Endodermal cell (in vitro differentiated cells): Measurements from ENCODE around the gene KIAA1328. TPM values are rescaled to one million over a fixed set of nuclear protein-coding genes. Genes with fewer than 3 reads are reported as not detected.

Experiments
- DNase-seq: peaks from one replicate; pipeline ENCODE4 v3.0.0-alpha.2; 2017
- H3K27ac ChIP-seq: 2 replicates; pipeline ENCODE4 v1.5.1; 2013; ENCODE audit warnings: mild to moderate bottlenecking, low read depth, low read length, moderate library complexity
- H3K27me3 ChIP-seq: 2 replicates; pipeline ENCODE4 v1.6.1; 2013; ENCODE audit warnings: mild to moderate bottlenecking, low read length, moderate library complexity; ENCODE audit not compliant: insufficient read depth, control insufficient read depth, poor library complexity, severe bottlenecking
- H3K36me3 ChIP-seq: 2 replicates; pipeline ENCODE4 v1.7.0; 2013; ENCODE audit warnings: mild to moderate bottlenecking, low read length, moderate library complexity; ENCODE audit not compliant: control insufficient read depth, insufficient read depth
- H3K4me1 ChIP-seq: one replicate; pipeline ENCODE4 v1.7.0; 2013; ENCODE audit warnings: low read length; ENCODE audit not compliant: control insufficient read depth, insufficient read depth
- H3K4me3 ChIP-seq: 2 replicates; pipeline ENCODE4 v1.5.1; 2013; ENCODE audit warnings: mild to moderate bottlenecking, low read length, moderate library complexity
- H3K9ac ChIP-seq: 2 replicates; pipeline ENCODE4 v1.6.1; 2013; ENCODE audit warnings: mild to moderate bottlenecking, low read length, moderate library complexity; ENCODE audit not compliant: poor library complexity, severe bottlenecking; ENCODE audit errors: extremely low read depth
- H3K9me3 ChIP-seq: 2 replicates; pipeline ENCODE4 v1.6.1; 2013; ENCODE audit warnings: mild to moderate bottlenecking, low read length, moderate library complexity; ENCODE audit not compliant: control insufficient read depth
- H3K27ac Mint-ChIP-seq: 2 replicates; pipeline ENCODE4 v1.8.0; 2020; ENCODE audit warnings: mixed read lengths
- H3K27me3 Mint-ChIP-seq: 2 replicates; pipeline ENCODE4 v1.8.0; 2021; ENCODE audit warnings: mild to moderate bottlenecking, mixed read lengths; ENCODE audit not compliant: insufficient read depth
- H3K36me3 Mint-ChIP-seq: 2 replicates; pipeline ENCODE4 v1.8.0; 2020; ENCODE audit warnings: low read depth, mixed read lengths
- H3K4me1 Mint-ChIP-seq: 2 replicates; pipeline ENCODE4 v1.8.0; 2020; ENCODE audit warnings: mixed read lengths
- H3K4me3 Mint-ChIP-seq: 2 replicates; pipeline ENCODE4 v1.8.0; 2020; ENCODE audit warnings: mild to moderate bottlenecking, moderate library complexity, mixed read lengths
- H3K9me3 Mint-ChIP-seq: 2 replicates; pipeline ENCODE4 v1.8.0; 2020; ENCODE audit warnings: mild to moderate bottlenecking, mixed read lengths
- CTCF ChIP-seq: fragments of 200-600 bp; sonication (generic); conservative IDR thresholded peaks from 2 replicates; pipeline ENCODE4 v1.5.0; 2021; ENCODE audit warnings: antibody characterized with exemption, mild to moderate bottlenecking
- WGBS, 2 experiments: methylation state at CpG; one replicate each; pipeline versions ENCODE4 v1.1.5 to v1.1.7; 2013; ENCODE audit warnings: missing lambda C conversion rate in 2 of 2, mixed read lengths in 1 of 2; ENCODE audit not compliant: insufficient coverage in 1 of 2, insufficient read length in 1 of 2; 5-methylcytosine and 5-hydroxymethylcytosine counted together
- total RNA-seq, 2 donors: library from RNA; stranded (reverse); fragmentation: NEBNext Ultra II Directional in 1 of 2; extraction: Animal tissue kit (Norgen Biotek cat#: 25700) in 1 of 2; gene quantifications; 2 replicates in 1 of 2; 3 replicates in 1 of 2; pipeline ENCODE4 v1.2.1, GENCODE V29; 2021

The KIAA1328 gene
- total RNA-seq, 2 donors from 2014 or later: 7.6 to 8.4 TPM

- TF ChIP-seq CTCF: no peak
- no peaks in the 10 kb centered on the region for H3K36me3 ChIP-seq
- H3K4me1 Mint-ChIP-seq: peaks cover 35% of the 10 kb centered on the region
- H3K4me1 ChIP-seq: peaks cover 5% of the 10 kb centered on the region
- no peak overlapping the region for H3K27ac ChIP-seq
- no peaks in the 10 kb centered on the region for H3K9me3 Mint-ChIP-seq
- H3K27me3 ChIP-seq: no peaks in the 10 kb centered on the region
- 83 to 92% methylated on average over 2 to 4 of the region's 5 CpGs for WGBS, 2 experiments
- H3K9ac ChIP-seq: no peak overlapping the region
- peaks cover 15% of the 10 kb centered on the region for H3K9me3 ChIP-seq
- no peak overlapping the region for H3K27ac Mint-ChIP-seq
- no peaks in the 10 kb centered on the region for H3K36me3 Mint-ChIP-seq
- no peak overlapping the region for H3K4me3 Mint-ChIP-seq
- no peak for DNase-seq
- H3K4me3 ChIP-seq: no peak overlapping the region
- H3K27me3 Mint-ChIP-seq: peaks cover 33% of the 10 kb centered on the region
These were observed 394.1 kb downstream of the KIAA1328 start for GRCh38 chr18:37222999-37223378.

GRCh38 chr18:37225279-37225678 lies 396.4 kb downstream of the KIAA1328 start:
- H3K27ac ChIP-seq: no peak overlapping the region
- peaks cover 8% of the 10 kb centered on the region for H3K9me3 ChIP-seq
- H3K4me1 ChIP-seq: peaks cover 2% of the 10 kb centered on the region
- DNase-seq: no peak
- no peak overlapping the region for H3K9ac ChIP-seq
- no peak overlapping the region for H3K4me3 ChIP-seq
- H3K4me1 Mint-ChIP-seq: peaks cover 22% of the 10 kb centered on the region
- H3K36me3 Mint-ChIP-seq: no peaks in the 10 kb centered on the region
- H3K27me3 Mint-ChIP-seq: peaks cover 38% of the 10 kb centered on the region
- no peak overlapping the region for H3K4me3 Mint-ChIP-seq
- H3K9me3 Mint-ChIP-seq: no peaks in the 10 kb centered on the region
- H3K27me3 ChIP-seq: no peaks in the 10 kb centered on the region
- 71% methylated on average over 4 of the region's 4 CpGs; no CpG with 5 or more reads in 1 of the 2 experiments for WGBS, 2 experiments
- H3K36me3 ChIP-seq: no peaks in the 10 kb centered on the region
- H3K27ac Mint-ChIP-seq: no peak overlapping the region
- TF ChIP-seq CTCF: no peak

- no peak overlapping the region for H3K27ac ChIP-seq
- no peak overlapping the region for H3K4me3 ChIP-seq
- H3K9me3 ChIP-seq: no peaks in the 10 kb centered on the region
- no peaks in the 10 kb centered on the region for H3K4me1 ChIP-seq
- TF ChIP-seq CTCF: no peak
- peaks cover 45% of the 10 kb centered on the region for H3K27me3 Mint-ChIP-seq
- no peaks in the 10 kb centered on the region for H3K36me3 Mint-ChIP-seq
- no peak overlapping the region for H3K9ac ChIP-seq
- peaks cover 6% of the 10 kb centered on the region for H3K4me1 Mint-ChIP-seq
- no peak overlapping the region for H3K4me3 Mint-ChIP-seq
- WGBS, 2 experiments: 92 to 97% methylated on average over 3 of the region's 3 CpGs
- H3K27me3 ChIP-seq: peaks cover 38% of the 10 kb centered on the region
- no peak overlapping the region for H3K27ac Mint-ChIP-seq
- H3K9me3 Mint-ChIP-seq: no peaks in the 10 kb centered on the region
- no peak for DNase-seq
- H3K36me3 ChIP-seq: no peaks in the 10 kb centered on the region
These were observed 401.8 kb downstream of the KIAA1328 start for GRCh38 chr18:37230768-37231167.
